GM12865 (cell line): Measurements from ENCODE around the gene CCDC85B.

Source experiments
- DNase-seq: peaks from one replicate; pipeline ENCODE4 v3.0.0; 2010; ENCODE audit warnings: low read depth
- H3K4me3 ChIP-seq: 2 replicates; pipeline ENCODE4 v1.5.1; 2011; ENCODE audit warnings: mild to moderate bottlenecking, low read depth, low read length, control low read depth
- TF ChIP-seq, protein P1 (sequence below): IDR thresholded peaks from 2 replicates; pipeline ENCODE4 v1.5.1; 2011; ENCODE audit warnings: low read length, control low read depth, low read depth, inconsistent platforms; ENCODE audit not compliant: insufficient read depth; ENCODE audit errors: missing control alignments

CCDC85B gene

GRCh38 chr11:65885231-65885630 is 5.2 kb upstream of the CCDC85B start:
- TF ChIP-seq, protein P1, sequence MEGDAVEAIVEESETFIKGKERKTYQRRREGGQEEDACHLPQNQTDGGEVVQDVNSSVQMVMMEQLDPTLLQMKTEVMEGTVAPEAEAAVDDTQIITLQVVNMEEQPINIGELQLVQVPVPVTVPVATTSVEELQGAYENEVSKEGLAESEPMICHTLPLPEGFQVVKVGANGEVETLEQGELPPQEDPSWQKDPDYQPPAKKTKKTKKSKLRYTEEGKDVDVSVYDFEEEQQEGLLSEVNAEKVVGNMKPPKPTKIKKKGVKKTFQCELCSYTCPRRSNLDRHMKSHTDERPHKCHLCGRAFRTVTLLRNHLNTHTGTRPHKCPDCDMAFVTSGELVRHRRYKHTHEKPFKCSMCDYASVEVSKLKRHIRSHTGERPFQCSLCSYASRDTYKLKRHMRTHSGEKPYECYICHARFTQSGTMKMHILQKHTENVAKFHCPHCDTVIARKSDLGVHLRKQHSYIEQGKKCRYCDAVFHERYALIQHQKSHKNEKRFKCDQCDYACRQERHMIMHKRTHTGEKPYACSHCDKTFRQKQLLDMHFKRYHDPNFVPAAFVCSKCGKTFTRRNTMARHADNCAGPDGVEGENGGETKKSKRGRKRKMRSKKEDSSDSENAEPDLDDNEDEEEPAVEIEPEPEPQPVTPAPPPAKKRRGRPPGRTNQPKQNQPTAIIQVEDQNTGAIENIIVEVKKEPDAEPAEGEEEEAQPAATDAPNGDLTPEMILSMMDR: no peak
- DNase-seq: no peak
- no peak overlapping the region for H3K4me3 ChIP-seq

DNA sequence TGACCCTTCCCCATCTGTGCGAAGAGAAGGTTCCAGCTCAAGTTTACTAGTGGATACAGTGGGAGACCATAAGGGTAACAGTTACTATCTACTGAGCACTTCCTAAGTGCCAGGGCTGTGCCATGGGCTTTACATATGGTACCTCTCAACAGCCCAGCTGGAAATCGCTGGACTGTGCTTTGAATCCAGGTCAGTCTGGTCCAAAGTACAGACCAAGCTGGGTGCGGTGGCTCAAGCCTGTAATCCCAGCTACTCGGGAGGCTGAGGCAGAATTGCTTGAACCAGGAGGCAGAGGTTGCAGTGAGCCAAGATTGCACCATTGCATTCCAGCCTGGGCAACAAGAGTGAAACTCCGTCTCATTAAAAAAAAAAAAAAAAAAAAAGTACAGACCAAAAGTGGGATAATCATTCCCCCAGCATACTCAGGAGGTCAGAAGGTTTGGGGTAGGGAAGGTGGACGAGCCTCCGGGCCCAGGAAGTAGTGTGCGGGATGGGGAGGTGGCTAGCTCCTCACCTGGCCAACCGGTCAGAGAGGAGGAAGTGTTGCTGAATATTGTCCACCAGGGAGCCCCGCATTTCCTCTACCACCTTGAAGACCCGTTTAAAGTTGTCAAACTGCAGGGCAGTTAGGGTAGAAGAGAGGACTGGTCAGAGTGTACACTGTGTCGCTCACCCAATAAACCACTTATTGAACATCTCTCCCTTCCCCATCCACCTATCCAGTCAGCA is 4.5 kb upstream of the CCDC85B start:
- TF ChIP-seq, protein P1: no peak
- no peak overlapping the region for H3K4me3 ChIP-seq
- no peak for DNase-seq

DNA sequence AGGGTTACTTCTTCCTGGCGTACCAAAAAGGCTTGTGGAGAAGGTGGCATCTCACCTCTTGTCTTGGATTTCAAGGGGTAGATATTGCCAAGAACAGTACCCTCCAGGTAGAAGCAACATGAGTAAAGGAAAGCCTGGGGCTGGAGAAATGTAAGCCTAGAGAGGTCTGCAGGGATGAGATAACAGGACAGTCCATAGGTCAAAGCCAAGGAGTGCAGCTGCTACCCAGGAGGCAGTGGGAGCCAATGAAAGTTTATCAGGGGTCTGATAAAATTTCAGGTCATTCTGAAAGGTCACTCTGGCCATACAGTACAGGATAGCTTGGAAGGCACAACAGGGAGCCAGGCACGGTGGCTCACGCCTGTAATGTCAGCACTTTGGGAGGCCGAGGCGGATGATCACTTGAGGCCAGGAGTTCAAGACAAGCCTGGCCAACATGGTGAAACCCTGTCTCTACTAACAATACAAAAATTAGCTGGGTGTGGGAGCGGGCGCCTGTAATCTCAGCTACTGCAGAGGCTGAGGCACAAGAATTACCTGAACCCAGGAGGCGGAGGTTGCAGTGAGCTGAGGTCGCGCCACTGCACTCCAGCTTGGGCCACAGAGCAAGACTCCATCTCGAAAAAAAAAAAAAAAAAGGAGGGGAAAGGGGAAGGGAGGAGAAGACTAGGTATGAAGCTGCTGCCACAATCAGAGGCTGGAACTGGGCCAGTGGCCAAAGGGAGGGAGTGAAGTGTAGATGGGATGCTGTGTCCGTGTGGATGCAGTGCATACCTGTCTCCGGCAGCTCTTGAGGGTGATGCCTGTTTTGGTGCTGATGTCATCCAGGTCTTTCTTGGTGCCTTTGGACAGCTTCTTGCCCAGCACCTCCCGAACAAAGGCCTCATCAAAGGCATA is 3.4 kb upstream of the CCDC85B start:
- DNase-seq: no peak
- TF ChIP-seq, protein P1: no peak
- H3K4me3 ChIP-seq: peak overlapping the region; percentile 78

DNA sequence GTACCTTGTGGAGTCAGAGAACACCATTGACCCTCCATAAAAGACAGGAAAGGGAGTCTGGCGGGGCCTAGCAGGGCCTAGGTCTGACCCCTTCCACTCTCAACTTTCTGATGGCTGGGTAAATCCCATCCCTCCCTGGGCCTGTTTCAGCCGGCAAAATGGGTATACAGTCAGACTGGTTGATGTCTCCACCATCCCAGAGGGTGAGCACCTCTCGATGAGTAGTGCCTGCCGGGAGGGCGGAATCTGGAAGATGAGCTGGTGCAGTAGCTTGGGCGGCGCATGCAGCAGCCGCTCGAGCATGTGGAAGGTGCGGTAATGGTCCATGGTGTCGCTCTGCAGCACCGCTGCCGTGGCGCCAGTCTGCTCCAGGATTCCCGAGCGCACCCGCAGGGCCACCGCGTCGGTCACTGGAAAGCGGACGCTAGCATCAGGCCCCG is 2.7 kb upstream of the CCDC85B start:
- DNase-seq: no peak
- TF ChIP-seq, protein P1: no peak
- peak overlapping the region; percentile 78 for H3K4me3 ChIP-seq

- peak within 1 kb of the TSS; percentile 78 for H3K4me3 ChIP-seq
- peak; percentile 99 for DNase-seq
- TF ChIP-seq, protein P1: peak; percentile 78
Observed at GRCh38 chr11:65888163-65888814, 2.2 kb upstream of the CCDC85B start, which contains the start of gene FIBP. FIBP (minus strand) TSS chr11:65888471; CDS start chr11:65888418, 53 bp downstream.

DNA sequence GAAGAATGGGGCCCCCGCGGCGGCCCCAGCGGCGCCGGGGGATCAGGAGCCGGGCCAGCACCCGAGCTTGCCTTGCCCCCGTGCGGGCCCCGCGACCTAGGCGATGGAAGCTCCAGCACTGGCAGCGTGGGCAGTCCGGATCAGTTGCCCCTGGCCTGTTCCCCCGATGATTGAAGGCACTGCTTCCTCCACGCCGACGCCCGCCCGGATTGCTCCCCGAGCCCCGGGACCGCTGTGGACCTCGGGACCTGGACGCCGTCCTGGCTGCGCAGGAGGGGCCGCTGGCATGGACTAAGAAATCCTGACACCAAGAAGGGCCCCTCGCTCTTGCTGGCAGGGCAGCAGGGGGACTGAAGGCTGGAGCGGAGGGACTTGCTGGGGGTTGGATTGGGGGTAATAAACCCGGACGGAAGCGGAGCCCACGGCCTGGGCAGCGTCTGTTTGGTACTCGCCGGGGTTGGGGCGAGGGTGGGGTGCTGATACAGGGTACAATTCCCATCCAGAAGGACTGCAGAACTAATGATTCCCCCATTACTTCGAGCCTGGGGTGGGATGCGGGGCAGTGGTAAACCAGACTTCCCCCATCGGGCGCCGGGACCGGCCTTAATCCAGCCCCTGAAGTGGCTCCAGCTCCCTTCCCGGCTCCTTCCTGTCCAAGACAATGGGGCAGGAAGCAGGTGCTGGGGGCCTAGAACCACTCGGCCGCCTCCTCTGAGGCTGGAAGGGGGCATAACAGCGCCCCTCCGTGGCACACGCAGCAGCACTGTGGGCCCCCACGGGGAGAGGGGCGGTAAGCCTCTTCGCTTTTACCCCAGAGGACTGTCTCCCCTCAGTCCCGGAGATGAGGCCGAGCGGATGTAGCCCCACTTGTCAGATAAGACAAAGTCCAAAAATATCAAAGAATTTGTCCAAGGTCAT is 1.0 kb downstream of the CCDC85B start:
- TF ChIP-seq, protein P1: peak; percentile 56
- peak; percentile 67 for DNase-seq
- peak overlapping the region; percentile 73 for H3K4me3 ChIP-seq

DNA sequence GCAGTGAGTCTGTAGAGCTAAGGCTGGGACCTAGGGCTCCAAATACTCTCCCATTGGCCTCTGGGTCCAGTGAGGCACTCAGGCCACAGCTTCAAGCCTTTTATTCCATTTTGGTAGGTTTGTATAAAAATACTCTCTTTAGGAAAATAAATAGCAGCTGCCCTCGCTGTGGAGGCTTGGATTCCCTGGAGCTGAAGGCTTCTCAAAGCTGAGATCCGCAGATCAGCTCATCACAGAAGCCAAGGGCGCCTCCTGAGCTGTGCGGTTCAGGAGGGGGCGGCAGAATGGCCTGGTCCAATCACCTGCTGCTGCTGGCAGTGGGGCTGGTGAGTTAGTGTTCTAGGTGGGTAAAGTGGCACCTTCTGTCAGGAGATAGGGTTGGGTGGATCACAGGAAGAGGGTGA is 1.7 kb downstream of the CCDC85B start:
- H3K4me3 ChIP-seq: peak overlapping the region; percentile 73
- peak; percentile 30 for DNase-seq
